ENCODE results near the gene S100A1.
"Not testable (repeated sequence)": the region's sequence is repeated elsewhere in the genome, so short reads cannot be mapped to it uniquely, and the experiment has no call there.

S100A1 gene

GRCh38 chr1:153627715-153628626, at the start of gene S100A1:
Gene S100A1 (plus strand): TSS chr1:153628434. CDS start chr1:153630522, 2,088 bp downstream.
- no peak for DNase-seq (ENCODE audit: low read depth)

GRCh38 chr1:153578490-153578889, 49.7 kb upstream of the S100A1 start:
- DNase-seq (ENCODE audit: low read depth) = peak; percentile 35

- DNase-seq (ENCODE audit: low read depth) = no peak
Measured at GRCh38 chr1:153578936-153579335, 49.3 kb upstream of the S100A1 start.

- not testable (repeated sequence) for DNase-seq (ENCODE audit: low read depth)
Measured at GRCh38 chr1:153582836-153583235, 45.4 kb upstream of the S100A1 start.

- not testable (repeated sequence) for DNase-seq (ENCODE audit: low read depth)
Measured at GRCh38 chr1:153583514-153583913, 44.7 kb upstream of the S100A1 start.

- DNase-seq (ENCODE audit: low read depth) = no peak
Measured at GRCh38 chr1:153583976-153584375, 44.3 kb upstream of the S100A1 start.

- no peak for DNase-seq (ENCODE audit: low read depth)
Measured at GRCh38 chr1:153585006-153585405, 43.2 kb upstream of the S100A1 start.

- no peak for DNase-seq (ENCODE audit: low read depth)
Measured at GRCh38 chr1:153586347-153586746, 41.9 kb upstream of the S100A1 start.

- no peak for DNase-seq (ENCODE audit: low read depth)
Measured at GRCh38 chr1:153587314-153587713, 40.9 kb upstream of the S100A1 start.

- not testable (repeated sequence) for DNase-seq (ENCODE audit: low read depth)
Measured at GRCh38 chr1:153588033-153588432, 40.2 kb upstream of the S100A1 start.

GRCh38 chr1:153588482-153588881, 39.8 kb upstream of the S100A1 start:
- no peak for DNase-seq (ENCODE audit: low read depth)

GRCh38 chr1:153592748-153593147, 35.5 kb upstream of the S100A1 start:
- no peak for DNase-seq (ENCODE audit: low read depth)

- DNase-seq (ENCODE audit: low read depth) = peak; percentile 77
Measured at GRCh38 chr1:153597206-153597605, 31.0 kb upstream of the S100A1 start.

GRCh38 chr1:153598309-153599172, 29.7 kb upstream of the S100A1 start:
- no peak for DNase-seq (ENCODE audit: low read depth)

GRCh38 chr1:153599847-153600246, 28.4 kb upstream of the S100A1 start:
- no peak for DNase-seq (ENCODE audit: low read depth)

GRCh38 chr1:153602749-153603148, 25.5 kb upstream of the S100A1 start:
- no peak for DNase-seq (ENCODE audit: low read depth)

GRCh38 chr1:153606194-153606593, 22.0 kb upstream of the S100A1 start:
- no peak for DNase-seq (ENCODE audit: low read depth)

- DNase-seq (ENCODE audit: low read depth) = no peak
Measured at GRCh38 chr1:153607381-153607780, 20.9 kb upstream of the S100A1 start.

- no peak for DNase-seq (ENCODE audit: low read depth)
Measured at GRCh38 chr1:153608089-153608682, 20.0 kb upstream of the S100A1 start.

- DNase-seq (ENCODE audit: low read depth) = peak; percentile 97
Measured at GRCh38 chr1:153608742-153609584, 19.3 kb upstream of the S100A1 start.

GRCh38 chr1:153609585-153609907, 18.7 kb upstream of the S100A1 start:
- DNase-seq (ENCODE audit: low read depth) = no peak

- DNase-seq (ENCODE audit: low read depth) = no peak
Measured at GRCh38 chr1:153610334-153610733, 17.9 kb upstream of the S100A1 start.
